DMS79 treated with DMSO at 0.1 percent for 48 hours (cell line): Measurements from ENCODE around the gene ACBD6.

Experiments used
- DNase-seq: peaks from one replicate; lab custom pipeline; 2025; lab: John Stamatoyannopoulos, UW

ACBD6 gene

DNA sequence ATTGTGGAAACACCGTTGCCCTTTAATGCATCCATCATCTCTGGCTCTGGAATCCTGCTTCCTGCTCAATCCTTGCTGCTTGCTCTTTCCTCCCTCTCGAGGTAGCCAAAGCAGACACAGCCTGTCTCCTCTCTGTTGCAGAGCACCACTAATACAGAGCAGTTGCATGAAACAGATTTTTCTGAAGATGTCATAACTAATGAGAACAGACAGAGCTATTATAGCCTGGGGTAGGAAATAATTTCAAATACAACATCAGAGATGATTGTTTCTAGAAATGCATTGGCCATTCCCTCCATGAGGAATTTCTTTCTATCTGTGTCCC lies 23.3 kb upstream of the ACBD6 start:
- no peak for DNase-seq

- DNase-seq, result no peak
Observed at GRCh38 chr1:180524915-180525714, 22.7 kb upstream of the ACBD6 start.

DNA sequence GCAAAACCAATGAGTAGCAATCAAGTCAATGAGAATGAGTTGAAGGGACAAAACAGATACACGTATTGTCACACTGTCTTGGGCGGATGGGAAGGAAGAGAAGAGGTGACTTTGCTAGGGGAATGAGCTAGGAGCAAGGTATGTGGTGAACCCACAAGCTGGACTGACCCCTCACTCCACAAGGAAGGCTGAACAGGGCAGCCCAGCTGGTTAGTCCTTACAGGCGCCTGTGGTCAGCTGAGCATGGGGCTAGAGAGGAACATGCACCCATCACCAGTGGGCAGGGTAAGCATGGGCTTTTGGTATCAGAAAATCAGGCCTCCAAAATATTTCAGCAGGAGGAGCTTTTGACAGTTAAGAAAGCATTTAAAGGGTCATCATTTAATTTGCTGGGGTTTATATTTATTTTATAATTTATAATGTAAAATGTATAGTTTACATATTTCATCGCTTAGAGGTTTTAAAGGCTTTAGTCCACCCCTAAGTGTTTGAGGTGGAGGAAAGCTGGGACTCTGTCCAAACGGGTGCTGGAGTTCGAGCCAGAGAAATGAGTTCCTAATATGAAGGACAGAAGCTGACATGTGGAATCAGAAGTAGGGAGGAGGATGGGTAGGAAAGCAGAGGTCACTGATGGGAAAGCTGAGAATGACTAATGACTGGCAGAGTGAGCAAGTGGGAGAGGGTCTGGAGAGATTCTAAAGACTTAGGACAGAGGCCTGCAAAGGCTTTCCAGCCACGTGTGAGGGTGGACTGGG lies 22.0 kb upstream of the ACBD6 start:
- DNase-seq, result no peak

GRCh38 chr1:180522213-180522515 lies 19.8 kb upstream of the ACBD6 start:
- DNase-seq, result no peak

DNA sequence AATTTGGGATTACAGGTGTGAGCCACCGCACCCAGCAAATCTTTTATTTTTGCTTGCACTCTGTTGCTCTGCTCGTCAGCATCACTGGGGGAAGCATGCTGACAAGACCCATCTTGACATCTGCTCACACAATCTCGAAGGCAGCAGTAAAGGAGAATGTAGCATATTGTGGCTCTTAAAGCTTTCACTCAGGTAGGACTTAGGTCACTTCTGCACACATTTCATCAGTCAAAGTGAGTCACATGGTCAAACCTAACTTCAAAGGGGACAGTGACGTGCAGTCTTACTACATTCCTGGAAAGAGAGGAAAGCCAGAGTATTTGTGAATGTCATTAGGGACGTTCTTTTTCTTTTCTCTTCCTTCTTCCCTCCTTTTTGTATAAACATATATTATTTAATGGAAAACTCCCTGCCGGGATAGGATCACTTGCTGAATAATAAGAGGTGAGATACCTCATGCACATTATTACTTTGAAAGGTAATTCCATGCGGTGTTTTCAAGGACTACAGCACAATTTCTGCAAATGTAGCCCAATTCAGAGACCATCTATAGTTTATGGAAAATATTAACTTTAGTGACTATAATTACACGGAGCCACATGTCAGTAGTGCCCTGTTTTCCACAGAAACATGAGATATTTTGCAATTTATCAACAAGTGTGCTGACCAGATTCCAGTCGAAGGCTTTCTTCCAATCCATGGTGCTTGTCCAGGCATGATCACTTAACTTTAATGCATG lies 19.3 kb upstream of the ACBD6 start:
- no peak for DNase-seq

DNA sequence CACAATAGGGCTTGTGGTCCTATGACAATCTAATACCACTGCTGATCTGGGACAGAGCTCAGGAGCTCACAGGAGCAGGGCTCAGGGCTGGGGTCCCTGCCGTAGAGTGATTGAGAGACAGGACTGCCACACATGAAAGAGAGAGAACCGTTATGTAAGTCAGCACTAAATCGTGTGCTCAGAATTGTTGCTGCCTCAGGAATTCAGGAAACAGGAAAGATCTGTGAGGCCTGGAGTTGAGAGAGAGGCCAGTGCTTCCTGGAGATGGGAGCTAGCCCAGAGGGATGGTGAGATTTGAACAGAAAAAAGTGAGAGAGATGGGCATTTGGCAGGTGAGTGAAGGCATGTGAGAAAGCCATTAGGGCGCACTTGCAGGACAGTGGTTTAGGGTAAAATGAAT lies 17.5 kb upstream of the ACBD6 start:
- no peak for DNase-seq

DNA sequence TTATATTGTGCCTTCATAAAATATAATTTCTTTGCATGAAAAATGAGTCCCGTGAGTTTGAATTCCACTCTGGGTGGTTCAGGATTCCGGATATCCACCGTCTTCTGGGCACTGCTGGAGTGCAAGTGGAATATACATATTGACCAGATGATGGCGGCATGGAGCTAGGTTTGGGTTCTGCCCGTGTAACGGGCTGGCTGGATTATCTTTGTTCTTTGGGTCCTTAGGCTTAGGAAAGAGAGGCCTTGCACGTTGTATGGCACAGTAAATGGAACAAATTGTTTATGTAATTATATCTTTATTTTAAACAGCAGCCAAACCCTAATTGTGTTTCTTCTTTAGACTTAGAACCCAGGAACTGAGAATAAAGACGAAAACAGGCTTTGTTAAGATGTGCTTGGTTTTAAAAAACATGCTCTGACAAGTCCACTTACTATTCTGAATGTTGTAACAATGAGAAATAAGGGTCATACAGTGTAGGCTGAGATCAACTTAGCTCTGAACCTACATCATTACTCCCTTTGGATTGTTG lies 13.5 kb upstream of the ACBD6 start:
- peak; percentile 92 for DNase-seq

- no peak for DNase-seq
Observed at GRCh38 chr1:180515364-180515763, 13.0 kb upstream of the ACBD6 start.

GRCh38 chr1:180513531-180513930 lies 11.2 kb upstream of the ACBD6 start:
- no peak for DNase-seq

DNA sequence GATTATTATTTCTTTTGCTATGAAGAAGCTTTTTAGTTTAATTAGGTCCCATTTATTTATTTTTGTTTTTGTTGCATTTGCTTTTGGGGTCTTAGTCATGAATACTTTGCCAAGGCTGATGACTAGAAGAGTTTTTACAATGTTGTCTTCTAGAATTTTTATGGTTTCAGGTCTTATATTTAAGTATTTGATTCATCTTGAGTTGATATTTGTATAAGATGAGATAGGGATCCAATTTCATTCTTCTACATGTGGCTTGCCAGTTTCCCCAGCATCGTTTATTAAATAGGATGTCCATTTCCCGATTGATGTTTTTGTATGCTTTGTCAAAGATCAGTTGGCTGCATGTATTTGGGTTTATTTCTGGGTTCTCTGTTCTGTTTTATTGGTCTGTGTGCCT lies 8.5 kb upstream of the ACBD6 start:
- DNase-seq, result no peak

DNA sequence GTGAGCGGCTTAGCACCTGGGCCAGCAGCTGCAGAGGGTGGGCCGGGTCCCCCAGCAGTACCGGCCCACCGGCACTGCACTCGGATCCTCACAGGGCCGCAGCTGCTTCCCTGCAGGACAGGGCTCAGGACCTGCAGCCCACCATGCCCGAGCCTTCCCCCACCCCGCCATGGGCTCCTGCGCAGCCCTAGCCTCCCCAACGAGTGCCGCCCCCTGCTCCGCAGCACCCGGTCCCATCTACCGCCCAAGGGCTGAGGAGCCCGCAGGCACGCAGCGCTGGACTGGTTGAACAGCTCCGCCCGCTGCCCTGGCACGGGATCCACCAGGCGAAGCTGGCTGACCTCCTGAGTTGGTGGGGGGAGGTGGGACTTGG lies 6.3 kb upstream of the ACBD6 start:
- no peak for DNase-seq

DNA sequence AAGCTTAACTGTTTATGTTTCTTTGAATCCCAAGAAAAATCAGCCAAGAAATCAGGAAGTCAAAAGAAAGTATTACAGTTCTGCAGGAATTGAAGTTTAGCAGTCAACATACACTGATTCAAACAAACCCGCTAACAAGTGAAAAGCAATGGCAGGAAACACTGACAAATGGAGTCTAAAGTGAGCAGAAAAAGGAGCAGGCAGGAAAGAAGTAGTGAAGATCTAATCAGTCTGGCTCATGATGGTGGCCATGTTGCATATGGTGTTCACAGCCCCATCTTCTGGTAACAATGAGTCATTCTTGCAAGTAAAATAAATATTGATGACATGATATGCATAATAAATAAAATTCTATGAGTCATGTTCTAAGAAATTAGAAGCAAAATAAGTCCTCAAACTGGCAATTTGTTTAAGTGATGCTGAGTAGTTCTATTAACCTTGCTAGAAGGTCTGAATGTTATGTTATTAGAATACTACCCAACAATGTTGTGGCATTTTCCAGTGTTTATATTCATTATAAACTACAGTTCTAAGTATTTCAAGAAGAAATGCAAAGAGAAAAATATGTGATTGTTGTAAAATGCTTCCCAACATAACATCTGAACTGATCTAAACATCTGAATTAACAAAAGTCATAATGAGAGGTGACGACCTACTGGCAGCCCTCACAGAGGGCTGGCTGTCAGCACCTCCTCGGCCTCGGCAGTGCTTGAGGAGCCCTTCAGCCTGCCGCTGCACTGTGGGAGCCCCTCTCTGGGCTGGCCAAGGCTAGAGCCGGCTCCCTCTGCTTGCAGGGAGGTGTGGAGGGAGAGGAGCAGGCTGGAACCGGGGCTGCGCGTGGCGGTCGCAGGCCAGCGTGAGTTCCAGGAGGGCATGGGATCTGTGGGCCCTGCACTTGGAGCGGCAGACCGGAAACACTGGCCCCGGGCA lies 5.7 kb upstream of the ACBD6 start:
- no peak for DNase-seq

DNA sequence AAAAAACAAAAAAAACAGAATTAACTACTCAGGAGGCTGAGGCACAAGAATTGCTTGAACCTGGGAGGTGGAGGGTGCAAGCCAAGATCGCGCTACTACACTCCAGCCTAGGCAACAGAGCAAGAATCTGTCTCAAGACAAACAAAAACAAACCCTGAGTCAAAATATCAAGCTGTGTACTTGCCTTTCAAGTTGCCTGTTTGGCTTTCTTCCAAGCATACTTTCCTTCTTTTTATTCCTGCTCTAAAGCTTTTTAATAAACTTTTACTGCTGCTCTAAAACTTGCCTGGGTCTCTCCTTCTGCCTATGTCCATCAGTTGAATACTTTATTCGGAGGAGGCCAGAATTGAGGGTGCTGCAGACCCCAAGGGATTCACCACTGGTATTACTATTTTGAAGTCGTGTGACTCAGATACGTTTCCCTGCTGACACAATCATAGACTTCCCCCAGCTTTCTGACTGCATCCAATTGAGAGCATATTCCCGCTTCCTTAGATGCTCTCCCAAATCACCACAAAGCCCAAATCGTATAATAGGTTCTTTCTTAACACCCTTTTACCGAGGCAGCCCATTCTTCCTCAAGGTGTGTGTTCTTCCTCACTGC lies 3.5 kb upstream of the ACBD6 start:
- DNase-seq, result peak; percentile 19

DNA sequence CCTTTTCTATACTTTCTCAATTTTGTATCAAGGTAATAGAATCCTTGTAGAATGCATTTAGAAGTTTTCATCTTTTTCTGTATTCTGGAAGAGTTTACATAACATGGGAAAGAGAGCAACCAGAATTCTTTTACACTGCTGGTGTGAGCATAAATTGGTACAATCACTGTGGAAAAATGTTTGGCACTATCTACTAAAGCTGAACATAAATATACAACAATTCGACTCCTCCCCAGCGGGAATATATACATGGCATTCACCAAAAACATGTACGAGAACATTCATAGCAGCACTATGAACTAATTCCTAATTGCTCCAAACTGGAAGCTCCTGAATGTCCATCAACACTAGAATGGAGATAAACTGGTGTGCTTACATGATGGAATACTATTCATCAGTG lies 1.8 kb upstream of the ACBD6 start:
- no peak for DNase-seq

- DNase-seq, result no peak
Observed at GRCh38 chr1:180503280-180503862, 994 bp upstream of the ACBD6 start.

DNA sequence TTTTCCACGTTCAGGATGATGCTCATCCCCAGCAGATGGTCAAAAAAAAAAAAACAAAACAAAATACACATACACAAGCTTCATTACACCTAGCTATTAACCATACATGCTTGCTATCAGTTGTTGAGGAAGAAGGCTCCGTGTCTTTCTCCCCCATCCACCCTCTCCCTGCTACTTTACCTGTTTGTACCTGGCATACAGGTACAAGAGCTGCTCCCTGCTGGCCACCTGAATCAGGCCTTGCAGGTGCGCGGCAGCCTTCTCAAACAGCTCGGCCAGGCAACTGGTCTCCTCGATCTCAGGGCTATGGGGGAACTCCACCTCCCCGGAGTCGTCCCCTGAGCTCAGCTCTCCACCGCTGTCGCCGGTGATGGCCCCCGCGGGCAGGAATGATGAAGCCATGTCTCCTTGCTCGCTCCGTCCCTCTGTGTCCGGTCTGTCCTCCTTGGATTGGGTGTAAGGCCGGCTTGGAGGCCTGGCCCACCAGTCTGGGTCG lies 464 bp downstream of the ACBD6 start:
- DNase-seq, result no peak

DNA sequence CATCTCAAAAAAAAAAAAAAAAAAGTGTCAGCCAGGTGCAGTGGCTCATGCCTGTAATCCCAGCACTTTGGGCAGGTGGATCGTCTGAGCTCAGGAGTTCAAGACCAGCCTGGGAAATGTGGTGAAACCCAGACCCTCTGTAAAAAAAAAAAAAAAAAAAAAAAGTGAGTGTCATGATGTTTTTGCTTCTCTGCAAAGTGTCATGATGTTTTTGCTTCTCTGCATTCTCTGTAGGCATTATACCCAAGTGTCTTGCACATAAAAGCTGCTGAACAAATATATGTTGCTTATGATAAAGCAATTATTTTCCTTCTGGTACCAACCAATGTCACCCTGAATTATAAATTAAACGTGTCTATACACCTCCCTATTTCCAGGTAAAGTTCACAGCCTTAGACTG lies 1.7 kb downstream of the ACBD6 start:
- no peak for DNase-seq

DNA sequence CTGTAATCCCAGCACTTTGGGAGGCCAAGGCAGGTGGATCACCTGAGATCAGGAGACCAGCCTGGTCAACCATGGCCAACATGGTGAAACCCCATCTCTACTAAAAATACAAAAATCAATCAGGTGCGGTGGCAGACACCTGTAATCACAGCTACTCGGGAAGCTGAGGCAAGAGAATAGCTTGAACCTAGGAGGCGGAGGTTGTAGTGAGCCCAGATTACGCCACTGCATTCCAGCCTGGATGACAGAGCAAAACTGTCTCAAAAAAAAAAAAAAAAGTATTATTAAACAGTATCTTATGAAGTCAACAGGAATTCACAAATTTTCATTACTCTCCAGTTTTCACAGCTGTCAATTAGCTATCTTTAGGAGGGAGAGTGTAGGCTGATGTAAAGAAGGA lies 3.8 kb downstream of the ACBD6 start:
- DNase-seq, result no peak

- no peak for DNase-seq
Observed at GRCh38 chr1:180497826-180498225, 4.6 kb downstream of the ACBD6 start.

GRCh38 chr1:180494370-180494769 lies 8.0 kb downstream of the ACBD6 start:
- no peak for DNase-seq

DNA sequence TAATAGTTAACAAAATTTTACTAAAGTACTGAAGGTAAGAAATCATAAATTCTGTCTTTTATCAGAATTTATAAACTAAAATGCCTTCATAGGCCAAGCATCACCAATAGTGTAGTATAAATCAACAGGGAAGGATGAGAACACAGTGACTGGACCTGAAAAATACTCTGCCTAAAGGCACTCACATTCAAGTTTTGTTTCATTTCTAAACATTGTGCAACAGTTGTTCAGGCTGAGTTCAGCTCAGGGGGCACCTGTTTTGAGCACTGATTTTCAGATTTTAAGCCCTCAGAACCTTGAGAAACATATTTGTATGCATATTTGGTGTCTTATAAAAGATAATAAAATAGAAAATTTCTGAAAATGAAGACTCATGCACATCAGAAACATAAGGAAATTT lies 12.4 kb downstream of the ACBD6 start:
- DNase-seq, result no peak
